ENCODE data around the gene FOXR1.
"Not testable (repeated sequence)": the region's sequence is repeated elsewhere in the genome, so short reads cannot be mapped to it uniquely, and the experiment has no call there.

FOXR1 gene

DNA sequence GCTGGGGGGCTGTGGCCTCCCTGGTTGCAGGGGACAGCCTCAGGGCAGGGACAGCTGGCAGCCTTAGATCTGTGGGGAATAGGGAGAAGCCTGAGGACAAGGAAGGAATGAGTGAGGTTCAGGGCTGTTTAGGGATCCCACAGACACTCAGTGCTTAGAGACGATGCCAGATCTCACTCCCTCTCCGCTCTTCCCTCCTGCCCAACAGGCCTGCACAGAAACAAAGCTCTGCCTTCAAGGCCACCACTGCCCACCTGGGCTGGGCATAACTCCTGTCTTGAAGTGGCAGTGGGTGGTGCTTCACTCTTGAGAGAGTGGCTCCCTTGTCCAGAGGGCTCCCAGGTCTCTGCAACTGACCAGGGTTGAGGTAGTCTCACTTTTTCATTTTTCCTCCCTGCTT lies 13.3 kb downstream of the FOXR1 start:
- no peaks in the 10 kb centered on the region for H3K9me3 ChIP-seq (ENCODE audit: insufficient read depth, low read length)
- TF ChIP-seq SUZ12 (IDR thresholded peaks at IDR 0.05; ENCODE audit: extremely low read depth, insufficient read depth, insufficient read length) = no peak
- TF ChIP-seq YY1 (IDR thresholded peaks at IDR 0.05; ENCODE audit: insufficient read depth, insufficient read length) = no peak
- TF ChIP-seq ZNF274 (IDR thresholded peaks at IDR 0.05; ENCODE audit: low read depth, low read length) = no peak
- H3K36me3 ChIP-seq (ENCODE audit: insufficient read depth, insufficient read length, low read length) = no peaks in the 10 kb centered on the region
- no peak overlapping the region for H3K4me3 ChIP-seq (ENCODE audit: insufficient read length, low read depth)
- no peaks in the 10 kb centered on the region for H3K27me3 ChIP-seq (ENCODE audit: insufficient read depth, insufficient read length)
- no peak for DNase-seq (ENCODE audit: low read depth, low spot score)
- H3K4me1 ChIP-seq (ENCODE audit: insufficient read depth, insufficient read length) = peaks cover 7% of the 10 kb centered on the region
- H3K9ac ChIP-seq (ENCODE audit: insufficient read length, low read depth) = no peak overlapping the region

DNA sequence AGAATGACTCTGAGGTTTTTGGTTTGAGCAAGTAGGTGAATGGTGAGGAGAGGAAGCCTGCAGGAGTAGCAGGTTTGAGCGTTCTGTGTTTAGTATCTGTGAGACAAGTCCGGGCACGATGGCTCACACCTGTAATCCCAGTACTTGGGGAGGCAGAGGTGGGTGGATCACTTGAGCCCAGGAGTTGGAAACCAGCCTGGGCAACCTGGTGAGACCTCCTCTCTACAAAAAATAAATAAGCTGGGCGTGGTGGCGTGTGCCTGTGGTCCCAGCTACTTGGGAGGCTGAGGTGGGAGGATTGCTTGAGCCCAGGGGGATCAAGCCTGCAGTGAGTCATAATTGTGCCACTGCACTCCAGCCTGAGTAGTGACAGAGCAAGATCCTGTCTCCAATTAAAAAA lies 16.7 kb downstream of the FOXR1 start:
- no peak overlapping the region for H3K4me3 ChIP-seq (ENCODE audit: insufficient read length, low read depth)
- H3K36me3 ChIP-seq (ENCODE audit: insufficient read depth, insufficient read length, low read length) = no peaks in the 10 kb centered on the region
- no peak for DNase-seq (ENCODE audit: low read depth, low spot score)
- peaks cover 12% of the 10 kb centered on the region; the same call in 1 of the 2 replicates for H3K9me3 ChIP-seq (ENCODE audit: insufficient read depth, low read length)
- peaks cover 7% of the 10 kb centered on the region for H3K4me1 ChIP-seq (ENCODE audit: insufficient read depth, insufficient read length)
- TF ChIP-seq ZNF274 (IDR thresholded peaks at IDR 0.05; ENCODE audit: low read depth, low read length) (no peak), SUZ12 (IDR thresholded peaks at IDR 0.05; ENCODE audit: extremely low read depth, insufficient read depth, insufficient read length) (no peak), YY1 (IDR thresholded peaks at IDR 0.05; ENCODE audit: insufficient read depth, insufficient read length) (no peak)
- no peak overlapping the region for H3K9ac ChIP-seq (ENCODE audit: insufficient read length, low read depth)
- H3K27me3 ChIP-seq (ENCODE audit: insufficient read depth, insufficient read length) = no peaks in the 10 kb centered on the region

DNA sequence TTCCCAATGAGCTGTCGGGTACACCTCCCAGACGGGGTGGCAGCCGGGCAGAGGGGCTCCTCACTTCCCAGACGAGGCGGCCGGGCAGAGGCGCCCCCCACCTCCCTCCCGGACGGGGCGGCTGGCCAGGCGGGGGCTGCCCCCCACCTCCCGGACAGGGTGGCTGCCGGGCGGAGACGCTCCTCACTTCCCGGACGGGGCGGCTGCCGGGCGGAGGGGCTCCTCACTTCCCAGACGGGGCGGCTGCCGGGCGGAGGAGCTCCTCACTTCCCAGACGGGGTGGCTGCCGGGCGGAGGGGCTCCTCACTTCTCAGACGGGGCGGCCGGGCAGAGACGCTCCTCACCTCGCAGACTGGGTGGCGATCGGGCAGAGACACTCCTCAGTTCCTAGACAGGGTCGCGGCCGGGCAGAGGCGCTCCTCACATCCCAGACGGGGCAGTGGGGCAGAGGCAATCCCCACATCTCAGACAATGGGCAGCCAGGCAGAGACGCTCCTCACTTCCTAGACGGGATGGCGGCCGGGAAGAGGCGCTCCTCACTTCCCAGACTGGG lies 20.0 kb downstream of the FOXR1 start:
- not testable (repeated sequence) for H3K4me3 ChIP-seq (ENCODE audit: insufficient read length, low read depth); H3K27me3 ChIP-seq (ENCODE audit: insufficient read depth, insufficient read length); H3K4me1 ChIP-seq (ENCODE audit: insufficient read depth, insufficient read length); DNase-seq (ENCODE audit: low read depth, low spot score); H3K9ac ChIP-seq (ENCODE audit: insufficient read length, low read depth)
- H3K9me3 ChIP-seq (ENCODE audit: insufficient read depth, low read length) = peaks cover 12% of the 10 kb centered on the region; the same call in 1 of the 2 replicates
- peaks cover 14% of the 10 kb centered on the region for H3K36me3 ChIP-seq (ENCODE audit: insufficient read depth, insufficient read length, low read length)

DNA sequence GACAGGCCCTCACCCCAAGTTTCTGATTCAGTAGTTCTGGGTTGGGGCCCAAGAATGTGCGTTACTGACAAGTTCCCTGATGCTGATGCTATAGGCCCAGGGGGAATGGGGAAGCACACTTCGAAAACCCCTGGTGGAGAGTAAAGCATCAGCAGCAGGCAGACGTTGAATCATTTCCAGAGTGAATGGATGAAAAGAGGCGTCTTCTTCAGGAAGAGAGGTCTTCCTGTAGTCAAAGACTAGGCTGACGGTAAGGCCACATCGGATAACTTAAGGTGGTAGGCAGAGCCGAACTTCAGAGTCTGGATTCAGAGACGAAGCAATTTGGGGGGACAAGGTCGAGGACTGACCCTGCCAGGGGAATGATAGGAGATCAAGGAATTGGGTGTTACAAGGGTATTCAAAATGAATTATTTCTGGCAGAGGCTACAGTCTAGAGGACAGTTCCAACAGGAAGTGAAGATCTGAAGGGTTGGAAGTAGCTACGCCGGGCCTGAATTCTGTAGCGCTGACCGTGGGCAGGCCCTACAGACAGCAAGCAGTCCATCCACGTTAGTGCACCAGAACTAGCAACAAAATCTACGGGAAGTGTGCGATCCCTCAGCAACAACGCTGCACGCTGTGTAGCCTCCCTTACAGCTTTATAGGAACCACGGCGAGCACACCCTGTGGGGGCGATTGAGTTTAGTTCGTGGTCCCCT lies 25.5 kb downstream of the FOXR1 start:
- no peak for TF ChIP-seq ZNF274 (IDR thresholded peaks at IDR 0.05; ENCODE audit: low read depth, low read length)
- no peak for TF ChIP-seq YY1 (IDR thresholded peaks at IDR 0.05; ENCODE audit: insufficient read depth, insufficient read length)
- TF ChIP-seq SUZ12 (IDR thresholded peaks at IDR 0.05; ENCODE audit: extremely low read depth, insufficient read depth, insufficient read length) = no peak
- Histone ChIP-seq H3K27me3 (ENCODE audit: insufficient read depth, insufficient read length) (no peaks in the 10 kb centered on the region), H3K36me3 (ENCODE audit: insufficient read depth, insufficient read length, low read length) (peaks cover 36% of the 10 kb centered on the region), H3K9me3 (ENCODE audit: insufficient read depth, low read length) (peaks cover 12% of the 10 kb centered on the region; the same call in 1 of the 2 replicates), H3K9ac (ENCODE audit: insufficient read length, low read depth) (peak overlapping the region; percentile 93), H3K4me1 (ENCODE audit: insufficient read depth, insufficient read length) (peaks cover 6% of the 10 kb centered on the region), H3K4me3 (ENCODE audit: insufficient read length, low read depth) (peak overlapping the region; percentile 80)
- no peak for DNase-seq (ENCODE audit: low read depth, low spot score)

DNA sequence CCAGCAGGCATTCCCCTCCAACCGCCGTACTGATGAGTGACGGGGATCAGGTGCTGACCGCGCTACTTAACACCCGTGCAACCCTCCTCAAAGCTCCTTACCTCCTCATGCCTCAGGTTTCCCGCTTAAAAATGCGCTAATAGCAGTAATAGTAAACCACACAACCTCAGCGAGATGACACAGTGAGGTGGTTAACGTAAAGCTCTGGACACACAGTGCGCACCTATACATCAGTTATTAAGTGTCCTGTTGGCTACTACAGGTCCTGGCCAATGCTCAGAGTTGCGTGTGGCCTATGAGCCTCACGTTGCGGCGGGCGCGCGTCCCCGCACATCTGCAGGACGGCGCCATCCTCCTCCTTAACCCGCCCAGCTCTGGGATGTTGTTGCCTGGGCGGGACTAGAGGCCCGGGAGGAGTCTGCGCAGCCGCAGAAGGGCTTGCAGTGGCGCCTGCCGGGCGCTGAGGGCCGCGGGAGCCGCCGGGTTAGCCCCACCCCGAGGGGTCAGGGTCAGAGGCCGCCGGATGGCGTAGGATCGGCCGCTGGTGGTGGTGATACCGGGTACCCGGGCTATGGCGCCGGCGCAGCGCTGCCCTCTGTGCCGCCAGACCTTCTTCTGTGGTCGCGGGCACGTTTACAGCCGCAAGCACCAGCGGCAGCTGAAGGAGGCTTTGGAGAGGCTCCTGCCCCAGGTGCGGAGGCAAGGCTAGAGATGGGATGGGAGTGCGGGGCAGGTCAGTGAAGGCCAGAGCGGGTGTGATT lies 26.2 kb downstream of the FOXR1 start, which contains the start of gene CENATAC:
CENATAC (plus strand) TSS at position 512 of the 761 bp plus-strand sequence; CDS start at position 572, 60 bp downstream.
- Histone ChIP-seq H3K4me3 (ENCODE audit: insufficient read length, low read depth) (peak within 1 kb of the TSS; percentile 96), H3K9ac (ENCODE audit: insufficient read length, low read depth) (peak within 1 kb of the TSS; percentile 93), H3K4me1 (ENCODE audit: insufficient read depth, insufficient read length) (peaks cover 6% of the 10 kb centered on the region), H3K36me3 (ENCODE audit: insufficient read depth, insufficient read length, low read length) (peaks cover 36% of the 10 kb centered on the region), H3K27me3 (ENCODE audit: insufficient read depth, insufficient read length) (no peaks in the 10 kb centered on the region), H3K9me3 (ENCODE audit: insufficient read depth, low read length) (peaks cover 5% of the 10 kb centered on the region; the same call in 1 of the 2 replicates)
- TF ChIP-seq SUZ12 (IDR thresholded peaks at IDR 0.05; ENCODE audit: extremely low read depth, insufficient read depth, insufficient read length) (no peak), ZNF274 (IDR thresholded peaks at IDR 0.05; ENCODE audit: low read depth, low read length) (no peak), YY1 (IDR thresholded peaks at IDR 0.05; ENCODE audit: insufficient read depth, insufficient read length) (no peak)
- DNase-seq (ENCODE audit: low read depth, low spot score) = peak; percentile 87

DNA sequence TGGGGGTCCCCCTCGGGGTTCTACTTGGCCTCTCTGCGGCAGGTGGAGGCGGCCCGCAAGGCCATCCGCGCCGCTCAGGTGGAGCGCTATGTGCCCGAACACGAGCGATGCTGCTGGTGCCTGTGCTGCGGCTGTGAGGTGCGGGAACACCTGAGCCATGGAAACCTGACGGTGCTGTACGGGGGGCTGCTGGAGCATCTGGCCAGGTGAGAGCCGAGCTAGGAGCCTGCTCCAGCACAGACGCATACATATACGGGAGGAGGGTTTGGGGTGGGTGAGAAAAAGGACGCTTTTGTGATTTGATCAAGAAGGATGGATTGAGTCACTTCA lies 26.8 kb downstream of the FOXR1 start:
- no peak for DNase-seq (ENCODE audit: low read depth, low spot score)
- Histone ChIP-seq H3K9me3 (ENCODE audit: insufficient read depth, low read length) (no peaks in the 10 kb centered on the region; the same call in 1 of the 2 replicates), H3K27me3 (ENCODE audit: insufficient read depth, insufficient read length) (no peaks in the 10 kb centered on the region), H3K9ac (ENCODE audit: insufficient read length, low read depth) (peak overlapping the region; percentile 93), H3K36me3 (ENCODE audit: insufficient read depth, insufficient read length, low read length) (peaks cover 41% of the 10 kb centered on the region), H3K4me3 (ENCODE audit: insufficient read length, low read depth) (peak overlapping the region; percentile 96), H3K4me1 (ENCODE audit: insufficient read depth, insufficient read length) (peaks cover 6% of the 10 kb centered on the region)
- TF ChIP-seq YY1 (IDR thresholded peaks at IDR 0.05; ENCODE audit: insufficient read depth, insufficient read length) = no peak
- no peak for TF ChIP-seq ZNF274 (IDR thresholded peaks at IDR 0.05; ENCODE audit: low read depth, low read length)
- TF ChIP-seq SUZ12 (IDR thresholded peaks at IDR 0.05; ENCODE audit: extremely low read depth, insufficient read depth, insufficient read length) = no peak

GRCh38 chr11:118998822-118999221 lies 27.3 kb downstream of the FOXR1 start:
- peak overlapping the region; percentile 93 for H3K9ac ChIP-seq (ENCODE audit: insufficient read length, low read depth)
- peaks cover 6% of the 10 kb centered on the region for H3K4me1 ChIP-seq (ENCODE audit: insufficient read depth, insufficient read length)
- TF ChIP-seq ZNF274 (IDR thresholded peaks at IDR 0.05; ENCODE audit: low read depth, low read length) (no peak), YY1 (IDR thresholded peaks at IDR 0.05; ENCODE audit: insufficient read depth, insufficient read length) (no peak), SUZ12 (IDR thresholded peaks at IDR 0.05; ENCODE audit: extremely low read depth, insufficient read depth, insufficient read length) (no peak)
- DNase-seq (ENCODE audit: low read depth, low spot score) = peak; percentile 71
- H3K9me3 ChIP-seq (ENCODE audit: insufficient read depth, low read length) = no peaks in the 10 kb centered on the region
- H3K4me3 ChIP-seq (ENCODE audit: insufficient read length, low read depth) = peak overlapping the region; percentile 96
- no peaks in the 10 kb centered on the region for H3K27me3 ChIP-seq (ENCODE audit: insufficient read depth, insufficient read length)
- peaks cover 37% of the 10 kb centered on the region for H3K36me3 ChIP-seq (ENCODE audit: insufficient read depth, insufficient read length, low read length)

Data from NT2/D1 (cell line).